Stimulated activated CD4-positive, alpha-beta T cell treated with anti-CD3 and anti-CD28 coated beads, Interleukin-4, amount 100 ng/mL, for 4 hours (primary cell): ENCODE results near the gene KRT85.

Source experiments
- DNase-seq, 2 experiments: peaks; one replicate each; pipeline ENCODE4 v3.0.0-alpha.2; 2020

Gene KRT85

GRCh38 chr12:52323001-52323400, 44.3 kb downstream of the KRT85 start:
- DNase-seq, result no peak

- no peak for DNase-seq
Measured at GRCh38 chr12:52322069-52322468, 45.2 kb downstream of the KRT85 start.

GRCh38 chr12:52321418-52321817, 45.9 kb downstream of the KRT85 start:
- no peak for DNase-seq

- no peak for DNase-seq
Measured at GRCh38 chr12:52320784-52321400, 46.4 kb downstream of the KRT85 start, which contains the start of gene KRT83. TSS of gene KRT83 (minus strand) at chr12:52321398. CDS start at chr12:52321335, 63 bp downstream.

GRCh38 chr12:52319097-52319496, 48.2 kb downstream of the KRT85 start:
- DNase-seq, result no peak

- no peak for DNase-seq
Measured at GRCh38 chr12:52318241-52318990, 48.9 kb downstream of the KRT85 start.

- DNase-seq, result no peak
Measured at GRCh38 chr12:52317468-52318052, 49.7 kb downstream of the KRT85 start.

GRCh38 chr12:52316701-52317100, 50.6 kb downstream of the KRT85 start:
- no peak for DNase-seq

- DNase-seq, result no peak
Measured at GRCh38 chr12:52316290-52316689, 51.0 kb downstream of the KRT85 start.

GRCh38 chr12:52315721-52316120, 51.6 kb downstream of the KRT85 start:
- DNase-seq, result peak in 1 of 2 experiments; percentile 15

GRCh38 chr12:52314511-52314910, 52.8 kb downstream of the KRT85 start:
- DNase-seq, result no peak

GRCh38 chr12:52313926-52314325, 53.4 kb downstream of the KRT85 start:
- no peak for DNase-seq

- no peak for DNase-seq
Measured at GRCh38 chr12:52313461-52313860, 53.8 kb downstream of the KRT85 start.

- DNase-seq, result no peak
Measured at GRCh38 chr12:52312086-52312485, 55.2 kb downstream of the KRT85 start.

- DNase-seq, result no peak
Measured at GRCh38 chr12:52311285-52311648, 56.0 kb downstream of the KRT85 start.

- no peak for DNase-seq
Measured at GRCh38 chr12:52310622-52311284, 56.5 kb downstream of the KRT85 start.
